Right forelimb (tissue), 1 donor: ENCODE data around the gene GJB4.
"Not testable (repeated sequence)": the region's sequence is repeated elsewhere in the genome, so short reads cannot be mapped to it uniquely, and the experiment has no call there.

Source experiments
- DNase-seq: peaks from one replicate; pipeline ENCODE4 v3.0.0-alpha.2; 2018

Gene GJB4

DNA sequence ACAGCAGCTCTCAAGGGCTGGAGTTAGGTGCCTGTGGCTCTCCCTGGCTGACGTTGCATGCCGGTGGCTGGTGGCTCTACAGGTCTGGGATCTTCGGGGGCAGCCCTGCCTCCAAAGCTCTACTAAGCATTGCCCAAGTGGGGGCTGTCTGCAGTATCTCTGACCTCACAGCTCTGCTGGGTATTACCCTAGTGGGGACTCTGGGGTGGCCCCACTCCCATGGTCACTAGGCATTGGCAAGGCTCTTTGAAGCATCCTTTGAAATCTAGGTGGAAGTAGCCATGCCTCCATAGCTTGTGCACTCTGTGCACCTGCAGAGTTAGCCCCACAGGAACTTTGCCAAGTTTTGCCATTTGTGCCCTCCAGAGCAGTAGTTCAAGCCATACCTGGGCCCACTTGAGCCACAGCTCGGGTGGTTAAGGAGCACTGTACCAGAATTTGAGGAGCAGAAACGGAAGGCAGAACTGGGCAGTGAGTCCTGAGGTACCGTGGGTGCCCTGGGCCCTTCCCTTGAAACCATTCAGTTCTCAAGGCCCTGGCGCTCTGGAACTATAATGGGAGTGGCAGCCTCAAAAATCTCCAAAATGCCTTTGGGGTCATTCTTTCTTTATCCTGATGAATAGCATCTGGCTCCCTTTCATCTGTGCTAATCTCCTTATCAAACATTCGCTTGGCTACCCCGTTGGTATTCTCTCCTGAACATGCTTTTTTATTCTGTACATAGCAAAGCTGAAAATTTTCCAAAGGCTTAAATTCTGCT is 48.7 kb downstream of the GJB4 start:
- DNase-seq, result no peak

DNA sequence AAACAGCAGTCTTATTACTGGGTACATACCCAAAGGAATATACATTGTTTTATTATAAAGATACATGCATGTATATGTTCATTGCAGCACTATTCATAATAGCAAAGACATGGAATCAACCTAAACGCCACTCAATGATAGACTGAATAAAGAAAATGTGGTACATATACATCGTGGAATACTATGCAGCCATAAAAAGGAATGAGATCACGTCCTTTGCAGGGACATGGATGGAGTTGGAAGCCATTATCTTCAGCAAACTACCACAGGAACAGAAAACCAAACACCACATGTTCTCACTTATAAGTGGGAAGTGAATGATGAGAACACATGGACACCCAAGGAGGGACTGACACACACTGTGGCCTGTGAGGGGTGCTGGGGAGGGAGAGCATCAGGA is 51.2 kb downstream of the GJB4 start:
- not testable (repeated sequence) for DNase-seq
